OCI-M2 (cell line): ENCODE measurements around the gene S100A7A.

Source experiments
- DNase-seq: peaks from one replicate; lab custom pipeline; 2025; ENCODE audit not compliant: unreplicated experiment; lab: John Stamatoyannopoulos, UW

S100A7A gene

GRCh38 chr1:153415850-153416570, at the start of gene S100A7A:
Gene S100A7A (plus strand): TSS chr1:153416520. CDS start chr1:153418083, 1,563 bp downstream.
- no peak for DNase-seq

- DNase-seq: no peak
Observed at GRCh38 chr1:153367090-153367489, 49.2 kb upstream of the S100A7A start.

- DNase-seq: no peak
Observed at GRCh38 chr1:153368495-153368894, 47.8 kb upstream of the S100A7A start.

- no peak for DNase-seq
Observed at GRCh38 chr1:153370146-153370545, 46.2 kb upstream of the S100A7A start.

GRCh38 chr1:153371231-153371630, 45.1 kb upstream of the S100A7A start:
- DNase-seq: no peak

- DNase-seq: no peak
Observed at GRCh38 chr1:153372571-153372970, 43.7 kb upstream of the S100A7A start.

- DNase-seq: no peak
Observed at GRCh38 chr1:153374071-153374470, 42.2 kb upstream of the S100A7A start.

- no peak for DNase-seq
Observed at GRCh38 chr1:153375511-153375910, 40.8 kb upstream of the S100A7A start, which contains the start of gene S100A12. Gene S100A12 (minus strand): TSS chr1:153375621. CDS start chr1:153374592, 1,029 bp downstream.

- no peak for DNase-seq
Observed at GRCh38 chr1:153379591-153379990, 36.7 kb upstream of the S100A7A start.

GRCh38 chr1:153380711-153381110, 35.6 kb upstream of the S100A7A start:
- DNase-seq: no peak

GRCh38 chr1:153384958-153385580, 31.3 kb upstream of the S100A7A start:
- DNase-seq: no peak

GRCh38 chr1:153386500-153386901, 29.8 kb upstream of the S100A7A start:
- DNase-seq: no peak

GRCh38 chr1:153387001-153387400, 29.3 kb upstream of the S100A7A start:
- DNase-seq: no peak

- no peak for DNase-seq
Observed at GRCh38 chr1:153387785-153388184, 28.5 kb upstream of the S100A7A start.

GRCh38 chr1:153389401-153389800, 26.9 kb upstream of the S100A7A start:
- no peak for DNase-seq

GRCh38 chr1:153389973-153390879, 26.1 kb upstream of the S100A7A start:
- no peak for DNase-seq

GRCh38 chr1:153390938-153391710, 25.2 kb upstream of the S100A7A start, which contains the start of gene S100A8:
Gene S100A8 (minus strand): TSS chr1:153391073. CDS start chr1:153390535, 538 bp downstream.
- DNase-seq: no peak

GRCh38 chr1:153392258-153392657, 24.1 kb upstream of the S100A7A start:
- no peak for DNase-seq

- DNase-seq: no peak
Observed at GRCh38 chr1:153392822-153393221, 23.5 kb upstream of the S100A7A start.

GRCh38 chr1:153393926-153394325, 22.4 kb upstream of the S100A7A start:
- DNase-seq: no peak

GRCh38 chr1:153394391-153394790, 21.9 kb upstream of the S100A7A start:
- no peak for DNase-seq
